SK-N-SH treated with all-trans-retinoic acid at 6 μM for 48 hours (cell line): ENCODE data around the gene DISP3.

Experiments used
- ARNTL ChIP-seq: fragments of 450-650 bp; formaldehyde crosslinking; IDR thresholded peaks from 2 replicates; pipeline ENCODE4 v1.5.0; 2020; ENCODE audit warnings: low read depth, mild to moderate bottlenecking, moderate library complexity, borderline replicate concordance
- BACH2 ChIP-seq: fragments of 250-450 bp; sonication (Bioruptor Pico); IDR thresholded peaks from 2 replicates; pipeline ENCODE4 v1.9.0; 2021; ENCODE audit warnings: mild to moderate bottlenecking, borderline replicate concordance
- GLIS3 ChIP-seq: fragments of 250-450 bp; sonication (Bioruptor Pico); IDR thresholded peaks from 2 replicates; pipeline ENCODE4 v1.5.0; 2020; ENCODE audit warnings: mild to moderate bottlenecking, moderate library complexity
- ZFP3 ChIP-seq: fragments of 250-450 bp; sonication (Bioruptor Pico); IDR thresholded peaks from 2 replicates; pipeline ENCODE4 v1.5.0; 2020; ENCODE audit warnings: mild to moderate bottlenecking, moderate library complexity
- ZFP30 ChIP-seq: fragments of 450-650 bp; formaldehyde crosslinking; IDR thresholded peaks from 2 replicates; pipeline ENCODE4 v1.5.0; 2022; ENCODE audit warnings: mild to moderate bottlenecking, moderate library complexity
- TF ChIP-seq, protein P1 (sequence below): fragments of 250-450 bp; sonication (Bioruptor Pico); IDR thresholded peaks from 2 replicates; pipeline ENCODE4 v1.8.0; 2020; ENCODE audit warnings: mild to moderate bottlenecking, moderate library complexity, borderline replicate concordance
- TF ChIP-seq, protein P2 (sequence below): fragments of 250-450 bp; sonication (Bioruptor Pico); IDR thresholded peaks from 2 replicates; pipeline ENCODE4 v1.8.0; 2021; ENCODE audit warnings: low read depth, mild to moderate bottlenecking, moderate library complexity, borderline replicate concordance

DNA sequence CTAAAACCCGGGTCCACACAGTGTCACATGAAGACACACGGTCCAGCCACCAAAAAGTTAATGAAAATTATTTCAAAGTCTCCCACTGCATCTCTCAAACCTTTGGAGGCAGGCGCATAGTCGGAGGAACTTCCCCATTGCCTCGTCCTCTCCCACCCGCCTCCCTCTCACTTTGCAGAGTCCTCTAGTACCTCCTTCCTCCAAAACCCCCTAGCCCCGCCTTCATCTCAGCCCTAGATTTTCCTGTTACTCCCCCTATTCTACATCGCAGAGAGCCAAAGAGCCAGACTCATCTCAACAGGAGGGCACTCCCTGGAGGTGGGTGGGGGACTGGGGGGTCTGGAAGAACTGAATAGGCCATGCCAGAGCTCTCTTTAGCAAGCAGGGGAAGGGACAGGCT lies 79.3 kb downstream of the DISP3 start:
- TF ChIP-seq ARNTL (CRISPR knock-in tag), result no peak
- TF ChIP-seq ZFP30, result no peak
- TF ChIP-seq, protein P1, sequence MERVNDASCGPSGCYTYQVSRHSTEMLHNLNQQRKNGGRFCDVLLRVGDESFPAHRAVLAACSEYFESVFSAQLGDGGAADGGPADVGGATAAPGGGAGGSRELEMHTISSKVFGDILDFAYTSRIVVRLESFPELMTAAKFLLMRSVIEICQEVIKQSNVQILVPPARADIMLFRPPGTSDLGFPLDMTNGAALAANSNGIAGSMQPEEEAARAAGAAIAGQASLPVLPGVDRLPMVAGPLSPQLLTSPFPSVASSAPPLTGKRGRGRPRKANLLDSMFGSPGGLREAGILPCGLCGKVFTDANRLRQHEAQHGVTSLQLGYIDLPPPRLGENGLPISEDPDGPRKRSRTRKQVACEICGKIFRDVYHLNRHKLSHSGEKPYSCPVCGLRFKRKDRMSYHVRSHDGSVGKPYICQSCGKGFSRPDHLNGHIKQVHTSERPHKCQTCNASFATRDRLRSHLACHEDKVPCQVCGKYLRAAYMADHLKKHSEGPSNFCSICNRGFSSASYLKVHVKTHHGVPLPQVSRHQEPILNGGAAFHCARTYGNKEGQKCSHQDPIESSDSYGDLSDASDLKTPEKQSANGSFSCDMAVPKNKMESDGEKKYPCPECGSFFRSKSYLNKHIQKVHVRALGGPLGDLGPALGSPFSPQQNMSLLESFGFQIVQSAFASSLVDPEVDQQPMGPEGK (CRISPR knock-in tag), result no peak
- TF ChIP-seq, protein P2, sequence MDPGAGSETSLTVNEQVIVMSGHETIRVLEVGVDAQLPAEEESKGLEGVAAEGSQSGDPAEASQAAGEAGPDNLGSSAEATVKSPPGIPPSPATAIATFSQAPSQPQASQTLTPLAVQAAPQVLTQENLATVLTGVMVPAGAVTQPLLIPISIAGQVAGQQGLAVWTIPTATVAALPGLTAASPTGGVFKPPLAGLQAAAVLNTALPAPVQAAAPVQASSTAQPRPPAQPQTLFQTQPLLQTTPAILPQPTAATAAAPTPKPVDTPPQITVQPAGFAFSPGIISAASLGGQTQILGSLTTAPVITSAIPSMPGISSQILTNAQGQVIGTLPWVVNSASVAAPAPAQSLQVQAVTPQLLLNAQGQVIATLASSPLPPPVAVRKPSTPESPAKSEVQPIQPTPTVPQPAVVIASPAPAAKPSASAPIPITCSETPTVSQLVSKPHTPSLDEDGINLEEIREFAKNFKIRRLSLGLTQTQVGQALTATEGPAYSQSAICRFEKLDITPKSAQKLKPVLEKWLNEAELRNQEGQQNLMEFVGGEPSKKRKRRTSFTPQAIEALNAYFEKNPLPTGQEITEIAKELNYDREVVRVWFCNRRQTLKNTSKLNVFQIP (CRISPR knock-in tag), result no peak
- no peak for TF ChIP-seq BACH2 (CRISPR knock-in tag)
- no peak for TF ChIP-seq ZFP3 (CRISPR knock-in tag)
- TF ChIP-seq GLIS3, result no peak
